A549 (cell line): ENCODE results near the gene HOXA10.
A peak's percentile ranks its signal among the peaks of the same experiment; 100 is the strongest.

ENCODE experiments used
- EP300 ChIP-seq, 2 experiments: fragments of >200 bp; sonication (Bioruptor Twin); formaldehyde crosslinking; IDR thresholded peaks; 2 replicates in 1 of 2; 3 replicates in 1 of 2; pipeline ENCODE4 v1.6.1; 2016 to 2017
- ESRRA ChIP-seq: fragments of 150-350 bp; IDR thresholded peaks from 2 replicates; pipeline ENCODE4 v1.6.1; 2014; ENCODE audit warnings: mild to moderate bottlenecking, low read length, borderline replicate concordance
- FOXS1 ChIP-seq: fragments of 250-450 bp; sonication (Bioruptor Pico); IDR thresholded peaks from 2 replicates; pipeline ENCODE4 v1.5.0; 2020; ENCODE audit warnings: mild to moderate bottlenecking, moderate library complexity
- KDM1A ChIP-seq: fragments of 200-600 bp; sonication (generic); IDR thresholded peaks from 2 replicates; pipeline ENCODE4 v1.6.1; 2016; ENCODE audit warnings: low read depth, mild to moderate bottlenecking
- MAZ ChIP-seq: fragments of 150-350 bp; IDR thresholded peaks from 2 replicates; pipeline ENCODE4 v1.6.1; 2014; ENCODE audit warnings: antibody characterized with exemption, low read depth, low read length, borderline replicate concordance
- NFE2L2 ChIP-seq: fragments of 150-350 bp; conservative IDR thresholded peaks from 2 replicates; pipeline ENCODE4 v1.6.1; 2014; ENCODE audit warnings: low read length
- POLR2A ChIP-seq: IDR thresholded peaks from 2 replicates; pipeline ENCODE4 v1.6.1; 2012; ENCODE audit warnings: mild to moderate bottlenecking, low read length
- RAD21 ChIP-seq, 2 experiments: fragments of >200 bp in 1 of 2; sonication (Bioruptor Twin) in 1 of 2; formaldehyde crosslinking in 1 of 2; IDR thresholded peaks in 1 of 2; conservative IDR thresholded peaks in 1 of 2; 2 replicates in 1 of 2; 3 replicates in 1 of 2; pipeline ENCODE4 v1.6.1; 2012 to 2018; ENCODE audit warnings: inconsistent platforms in 1 of 2
- TP53 ChIP-seq: fragments of 250-450 bp; sonication (Bioruptor Pico); IDR thresholded peaks from 2 replicates; pipeline ENCODE4 v1.5.0; 2021; ENCODE audit warnings: mild to moderate bottlenecking, moderate library complexity
- TF ChIP-seq, protein P1 (sequence below): IDR thresholded peaks from 2 replicates; pipeline ENCODE4 v1.6.1; 2012
- TF ChIP-seq, protein P2 (sequence below): fragments of >200 bp; sonication (Bioruptor Twin); formaldehyde crosslinking; IDR thresholded peaks from 3 replicates; pipeline ENCODE4 v1.5.1; 2016
- TF ChIP-seq, protein P3 (sequence below): fragments of 450-650 bp; IDR thresholded peaks from 2 replicates; pipeline ENCODE4 v1.6.1; 2014; ENCODE audit warnings: antibody characterized with exemption
- TF ChIP-seq, protein P4 (sequence below): fragments of 200-600 bp; sonication (generic); IDR thresholded peaks from 2 replicates; pipeline ENCODE4 v1.6.1; 2016; ENCODE audit warnings: antibody characterized with exemption, mild to moderate bottlenecking, moderate library complexity
- TF ChIP-seq, protein P5 (sequence below): fragments of 250-450 bp; sonication (Bioruptor Pico); IDR thresholded peaks from 2 replicates; pipeline ENCODE4 v1.5.0; 2021; ENCODE audit warnings: mild to moderate bottlenecking, moderate library complexity, borderline replicate concordance

DNA sequence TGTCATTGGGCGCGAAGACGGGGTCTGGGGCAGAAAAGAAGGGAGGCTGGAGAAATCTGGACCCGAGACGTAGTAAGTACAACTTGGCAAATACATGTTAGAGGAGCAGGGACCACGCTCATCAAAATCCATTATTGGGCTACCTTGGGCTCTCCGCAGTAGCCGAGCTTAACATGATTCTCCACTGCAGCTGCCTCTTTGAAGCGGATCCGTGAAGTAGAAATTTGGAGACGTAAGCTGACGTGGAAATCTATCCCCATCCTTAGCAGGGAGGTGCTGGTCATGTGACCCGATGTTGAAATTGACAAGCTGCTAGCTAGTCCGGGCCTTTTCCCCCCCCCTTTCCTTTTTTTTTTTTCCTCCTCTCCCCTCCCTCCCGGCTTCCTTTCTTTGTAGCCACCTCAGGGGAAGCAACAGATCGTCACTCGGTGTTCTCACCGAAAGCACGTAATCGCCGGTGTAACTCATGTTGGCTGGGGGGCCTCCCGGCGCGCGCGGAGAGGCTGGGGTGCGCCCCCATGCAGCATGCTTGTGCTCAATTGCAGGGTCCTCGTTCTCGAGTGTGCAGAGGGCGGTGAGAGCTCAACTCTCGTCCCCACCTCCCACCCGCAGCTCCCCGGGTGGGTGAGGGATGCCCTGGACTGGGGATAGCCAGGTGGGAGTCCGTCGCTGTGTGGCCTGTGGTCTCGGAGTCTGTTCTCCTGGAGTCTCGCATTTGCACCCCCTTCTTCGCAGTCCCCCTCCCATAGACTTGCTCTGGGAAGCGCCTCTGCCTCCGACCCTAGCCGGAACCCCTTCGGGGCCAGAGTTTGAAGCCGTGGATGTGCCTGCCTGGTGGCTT, 11.1 kb upstream of the HOXA10 start, which contains the start of gene HOXA11:
- TF ChIP-seq, protein P1, sequence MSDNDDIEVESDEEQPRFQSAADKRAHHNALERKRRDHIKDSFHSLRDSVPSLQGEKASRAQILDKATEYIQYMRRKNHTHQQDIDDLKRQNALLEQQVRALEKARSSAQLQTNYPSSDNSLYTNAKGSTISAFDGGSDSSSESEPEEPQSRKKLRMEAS: no peak
- TF ChIP-seq MAZ: no peak
- TF ChIP-seq, protein P2, sequence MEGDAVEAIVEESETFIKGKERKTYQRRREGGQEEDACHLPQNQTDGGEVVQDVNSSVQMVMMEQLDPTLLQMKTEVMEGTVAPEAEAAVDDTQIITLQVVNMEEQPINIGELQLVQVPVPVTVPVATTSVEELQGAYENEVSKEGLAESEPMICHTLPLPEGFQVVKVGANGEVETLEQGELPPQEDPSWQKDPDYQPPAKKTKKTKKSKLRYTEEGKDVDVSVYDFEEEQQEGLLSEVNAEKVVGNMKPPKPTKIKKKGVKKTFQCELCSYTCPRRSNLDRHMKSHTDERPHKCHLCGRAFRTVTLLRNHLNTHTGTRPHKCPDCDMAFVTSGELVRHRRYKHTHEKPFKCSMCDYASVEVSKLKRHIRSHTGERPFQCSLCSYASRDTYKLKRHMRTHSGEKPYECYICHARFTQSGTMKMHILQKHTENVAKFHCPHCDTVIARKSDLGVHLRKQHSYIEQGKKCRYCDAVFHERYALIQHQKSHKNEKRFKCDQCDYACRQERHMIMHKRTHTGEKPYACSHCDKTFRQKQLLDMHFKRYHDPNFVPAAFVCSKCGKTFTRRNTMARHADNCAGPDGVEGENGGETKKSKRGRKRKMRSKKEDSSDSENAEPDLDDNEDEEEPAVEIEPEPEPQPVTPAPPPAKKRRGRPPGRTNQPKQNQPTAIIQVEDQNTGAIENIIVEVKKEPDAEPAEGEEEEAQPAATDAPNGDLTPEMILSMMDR: no peak
- no peak for TF ChIP-seq POLR2A
- no peak for TF ChIP-seq ESRRA
- TF ChIP-seq RAD21 (conservative IDR thresholded peaks at IDR 0.05 in 1 of 2, IDR thresholded peaks at IDR 0.05 in 1 of 2): no peak
- no peak for TF ChIP-seq EP300 (IDR thresholded peaks at IDR 0.05)
- TF ChIP-seq TP53: no peak
- no peak for TF ChIP-seq NFE2L2
- TF ChIP-seq, protein P3, sequence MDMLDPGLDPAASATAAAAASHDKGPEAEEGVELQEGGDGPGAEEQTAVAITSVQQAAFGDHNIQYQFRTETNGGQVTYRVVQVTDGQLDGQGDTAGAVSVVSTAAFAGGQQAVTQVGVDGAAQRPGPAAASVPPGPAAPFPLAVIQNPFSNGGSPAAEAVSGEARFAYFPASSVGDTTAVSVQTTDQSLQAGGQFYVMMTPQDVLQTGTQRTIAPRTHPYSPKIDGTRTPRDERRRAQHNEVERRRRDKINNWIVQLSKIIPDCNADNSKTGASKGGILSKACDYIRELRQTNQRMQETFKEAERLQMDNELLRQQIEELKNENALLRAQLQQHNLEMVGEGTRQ: peak; percentile 34; the same call in 1 of the 2 replicates
- TF ChIP-seq KDM1A: no peak
- TF ChIP-seq, protein P4, sequence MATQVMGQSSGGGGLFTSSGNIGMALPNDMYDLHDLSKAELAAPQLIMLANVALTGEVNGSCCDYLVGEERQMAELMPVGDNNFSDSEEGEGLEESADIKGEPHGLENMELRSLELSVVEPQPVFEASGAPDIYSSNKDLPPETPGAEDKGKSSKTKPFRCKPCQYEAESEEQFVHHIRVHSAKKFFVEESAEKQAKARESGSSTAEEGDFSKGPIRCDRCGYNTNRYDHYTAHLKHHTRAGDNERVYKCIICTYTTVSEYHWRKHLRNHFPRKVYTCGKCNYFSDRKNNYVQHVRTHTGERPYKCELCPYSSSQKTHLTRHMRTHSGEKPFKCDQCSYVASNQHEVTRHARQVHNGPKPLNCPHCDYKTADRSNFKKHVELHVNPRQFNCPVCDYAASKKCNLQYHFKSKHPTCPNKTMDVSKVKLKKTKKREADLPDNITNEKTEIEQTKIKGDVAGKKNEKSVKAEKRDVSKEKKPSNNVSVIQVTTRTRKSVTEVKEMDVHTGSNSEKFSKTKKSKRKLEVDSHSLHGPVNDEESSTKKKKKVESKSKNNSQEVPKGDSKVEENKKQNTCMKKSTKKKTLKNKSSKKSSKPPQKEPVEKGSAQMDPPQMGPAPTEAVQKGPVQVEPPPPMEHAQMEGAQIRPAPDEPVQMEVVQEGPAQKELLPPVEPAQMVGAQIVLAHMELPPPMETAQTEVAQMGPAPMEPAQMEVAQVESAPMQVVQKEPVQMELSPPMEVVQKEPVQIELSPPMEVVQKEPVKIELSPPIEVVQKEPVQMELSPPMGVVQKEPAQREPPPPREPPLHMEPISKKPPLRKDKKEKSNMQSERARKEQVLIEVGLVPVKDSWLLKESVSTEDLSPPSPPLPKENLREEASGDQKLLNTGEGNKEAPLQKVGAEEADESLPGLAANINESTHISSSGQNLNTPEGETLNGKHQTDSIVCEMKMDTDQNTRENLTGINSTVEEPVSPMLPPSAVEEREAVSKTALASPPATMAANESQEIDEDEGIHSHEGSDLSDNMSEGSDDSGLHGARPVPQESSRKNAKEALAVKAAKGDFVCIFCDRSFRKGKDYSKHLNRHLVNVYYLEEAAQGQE: no peak
- TF ChIP-seq, protein P5, sequence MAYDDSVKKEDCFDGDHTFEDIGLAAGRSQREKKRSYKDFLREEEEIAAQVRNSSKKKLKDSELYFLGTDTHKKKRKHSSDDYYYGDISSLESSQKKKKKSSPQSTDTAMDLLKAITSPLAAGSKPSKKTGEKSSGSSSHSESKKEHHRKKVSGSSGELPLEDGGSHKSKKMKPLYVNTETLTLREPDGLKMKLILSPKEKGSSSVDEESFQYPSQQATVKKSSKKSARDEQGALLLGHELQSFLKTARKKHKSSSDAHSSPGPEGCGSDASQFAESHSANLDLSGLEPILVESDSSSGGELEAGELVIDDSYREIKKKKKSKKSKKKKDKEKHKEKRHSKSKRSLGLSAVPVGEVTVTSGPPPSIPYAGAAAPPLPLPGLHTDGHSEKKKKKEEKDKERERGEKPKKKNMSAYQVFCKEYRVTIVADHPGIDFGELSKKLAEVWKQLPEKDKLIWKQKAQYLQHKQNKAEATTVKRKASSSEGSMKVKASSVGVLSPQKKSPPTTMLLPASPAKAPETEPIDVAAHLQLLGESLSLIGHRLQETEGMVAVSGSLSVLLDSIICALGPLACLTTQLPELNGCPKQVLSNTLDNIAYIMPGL (CRISPR knock-in tag): no peak
- TF ChIP-seq FOXS1 (CRISPR knock-in tag): no peak
